ENCODE results near the gene CELSR1.

Gene CELSR1

GRCh38 chr22:46355369-46355995 lies 181.9 kb downstream of the CELSR1 start:
- DNase-seq = peak in 32 of 56 donors; percentile 5 to 81 (median 32)

DNA sequence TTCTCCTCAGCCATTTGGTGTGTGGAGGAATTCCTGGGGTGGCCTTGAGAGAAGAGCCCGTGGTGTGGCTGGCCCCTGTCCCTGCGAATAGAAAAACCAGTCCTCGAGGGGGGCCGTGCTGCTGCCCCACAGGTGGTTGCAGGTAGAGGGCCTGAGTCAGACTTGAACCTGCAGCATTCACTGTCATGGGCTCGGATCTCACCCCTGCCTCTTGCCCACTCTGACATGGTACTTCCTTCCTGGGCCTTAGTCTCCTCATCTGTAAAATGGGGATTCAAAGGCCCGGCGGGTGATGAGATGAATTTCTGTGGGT lies 182.5 kb downstream of the CELSR1 start:
- DNase-seq = no peak

- DNase-seq = no peak
Measured at GRCh38 chr22:46354176-46354992, 183.0 kb downstream of the CELSR1 start.

GRCh38 chr22:46353483-46354105 lies 183.8 kb downstream of the CELSR1 start:
- DNase-seq = no peak

GRCh38 chr22:46352691-46353386 lies 184.6 kb downstream of the CELSR1 start:
- peak in 33 of 56 donors; percentile 4 to 83 (median 44) for DNase-seq

- DNase-seq = no peak
Measured at GRCh38 chr22:46352276-46352675, 185.1 kb downstream of the CELSR1 start.

GRCh38 chr22:46351767-46352166 lies 185.7 kb downstream of the CELSR1 start:
- no peak for DNase-seq

DNA sequence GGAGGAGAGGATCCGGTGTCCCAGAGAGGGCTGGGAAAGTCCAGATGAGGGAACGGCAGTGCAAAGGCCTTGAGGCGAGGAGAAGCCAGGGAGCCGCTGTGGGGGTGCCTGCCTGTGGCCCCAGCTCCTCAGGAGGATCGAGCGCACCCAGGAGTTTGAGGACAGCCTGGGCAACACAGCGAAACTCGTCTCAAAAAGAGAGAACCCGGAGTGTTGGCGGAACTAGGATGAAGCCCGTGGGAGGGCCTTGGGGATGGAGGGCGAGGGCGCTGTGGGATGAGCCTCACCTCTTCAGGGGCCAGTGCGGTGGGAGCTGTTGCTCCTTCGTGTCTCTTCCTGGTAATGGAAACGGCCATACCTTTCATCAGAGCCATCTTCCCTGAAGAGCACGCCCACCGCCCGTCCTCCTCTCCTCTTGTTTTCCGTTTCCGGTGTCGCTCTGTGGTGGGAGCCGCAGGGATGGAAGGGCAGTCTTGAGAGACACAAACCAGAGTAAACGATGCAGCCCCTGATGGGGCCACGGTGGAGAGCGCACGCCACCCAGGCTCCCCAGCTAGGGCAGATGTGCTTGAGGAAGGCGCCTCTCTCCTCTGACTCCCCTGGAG lies 186.2 kb downstream of the CELSR1 start:
- no peak for DNase-seq

DNA sequence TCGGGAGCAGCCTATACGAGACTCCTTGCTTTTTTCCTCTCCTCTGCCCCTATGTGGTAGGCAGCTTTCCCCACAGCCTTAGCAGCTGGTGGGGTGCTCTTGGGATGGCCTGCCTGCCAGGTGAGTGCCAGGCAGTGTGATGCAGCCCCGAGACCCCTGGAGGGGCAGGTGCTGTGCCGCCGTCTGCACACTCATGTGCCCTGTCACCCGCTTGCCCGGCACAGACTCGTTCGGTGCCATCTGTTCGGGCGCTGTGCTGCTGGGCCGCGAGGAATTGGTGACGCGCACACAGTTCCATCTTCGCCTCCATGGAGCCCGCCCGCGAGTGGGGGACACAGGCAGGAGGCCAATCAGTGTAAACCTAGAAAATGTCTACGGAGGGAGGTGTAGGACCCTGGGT lies 186.8 kb downstream of the CELSR1 start:
- DNase-seq = no peak

GRCh38 chr22:46350121-46350520 lies 187.3 kb downstream of the CELSR1 start:
- DNase-seq = no peak

DNA sequence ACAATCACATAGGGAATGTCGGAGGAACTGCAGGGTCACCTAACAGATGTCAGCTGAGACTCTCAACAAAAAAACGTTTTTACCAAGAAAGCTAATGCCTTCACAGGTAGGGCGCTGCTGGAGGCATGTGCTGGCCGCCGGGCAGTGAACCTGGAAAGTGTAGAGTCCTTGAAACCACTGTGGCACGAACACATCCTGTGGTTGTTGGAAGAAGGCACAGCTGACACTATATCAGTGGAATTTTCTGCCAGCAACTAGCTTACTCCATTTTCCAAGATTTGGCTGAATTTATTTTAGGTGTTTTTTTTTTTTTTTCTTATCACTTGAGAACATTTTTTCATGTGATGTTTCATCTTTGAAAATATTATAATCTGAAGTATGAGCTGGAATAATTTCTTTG lies 187.7 kb downstream of the CELSR1 start:
- no peak for DNase-seq

DNA sequence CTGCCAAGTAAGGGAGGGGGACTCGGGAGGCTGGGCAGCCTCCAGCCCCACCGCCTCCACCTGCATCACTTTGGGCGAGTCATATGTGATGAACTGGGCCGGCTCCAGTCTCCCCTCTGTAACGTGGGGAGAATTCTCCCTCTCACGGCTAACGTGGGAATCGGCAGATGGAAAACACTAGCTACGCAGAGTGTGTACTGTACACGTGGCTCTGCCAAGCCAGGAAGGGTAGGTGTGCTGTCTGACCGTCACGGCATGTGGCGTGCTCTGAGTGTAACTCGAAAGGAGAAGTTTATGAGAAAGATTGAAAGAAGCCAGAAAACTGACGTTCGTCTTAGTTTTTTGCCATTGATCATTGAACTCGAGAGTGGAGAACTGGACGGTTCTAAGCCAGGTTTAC lies 188.2 kb downstream of the CELSR1 start:
- no peak for DNase-seq

GRCh38 chr22:46348099-46348695 lies 189.2 kb downstream of the CELSR1 start:
- DNase-seq = no peak

- no peak for DNase-seq
Measured at GRCh38 chr22:46347646-46348045, 189.8 kb downstream of the CELSR1 start.

DNA sequence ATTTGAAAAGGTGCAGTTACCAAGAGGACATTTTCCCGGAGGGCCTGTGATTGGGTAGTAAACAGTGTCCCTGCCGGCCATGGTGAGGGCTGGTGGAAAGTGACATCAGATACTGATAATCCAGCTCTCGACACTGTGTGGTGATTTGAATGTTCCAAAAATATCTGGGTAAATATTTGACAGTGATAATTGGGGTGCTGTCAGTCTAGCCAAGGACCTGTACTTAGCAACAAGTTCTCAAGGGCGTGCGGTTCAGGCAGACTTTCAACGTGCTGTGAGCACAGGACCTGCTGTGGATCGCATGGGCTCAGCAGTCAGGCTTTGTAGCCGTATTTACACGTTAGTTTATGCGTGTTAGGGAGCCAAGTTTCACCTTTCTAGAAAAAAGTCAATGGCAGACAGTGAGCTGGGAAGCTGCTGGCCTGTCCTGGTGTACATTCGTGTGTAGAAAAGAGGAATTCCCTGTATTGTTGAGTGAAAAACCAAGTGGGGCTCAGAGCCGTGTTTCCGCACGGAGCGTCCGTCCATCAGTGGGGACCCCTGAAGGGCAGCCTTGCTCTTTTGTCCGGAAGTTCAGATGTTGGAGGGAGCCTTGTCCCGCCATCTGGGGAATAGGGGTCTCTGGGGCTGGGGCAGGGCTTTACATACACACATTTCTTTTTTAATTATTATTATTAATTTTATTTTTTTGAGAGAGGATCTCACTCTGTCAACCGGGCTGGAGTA lies 190.6 kb downstream of the CELSR1 start:
- no peak for DNase-seq

GRCh38 chr22:46340676-46341075 lies 196.7 kb downstream of the CELSR1 start:
- DNase-seq = no peak

DNA sequence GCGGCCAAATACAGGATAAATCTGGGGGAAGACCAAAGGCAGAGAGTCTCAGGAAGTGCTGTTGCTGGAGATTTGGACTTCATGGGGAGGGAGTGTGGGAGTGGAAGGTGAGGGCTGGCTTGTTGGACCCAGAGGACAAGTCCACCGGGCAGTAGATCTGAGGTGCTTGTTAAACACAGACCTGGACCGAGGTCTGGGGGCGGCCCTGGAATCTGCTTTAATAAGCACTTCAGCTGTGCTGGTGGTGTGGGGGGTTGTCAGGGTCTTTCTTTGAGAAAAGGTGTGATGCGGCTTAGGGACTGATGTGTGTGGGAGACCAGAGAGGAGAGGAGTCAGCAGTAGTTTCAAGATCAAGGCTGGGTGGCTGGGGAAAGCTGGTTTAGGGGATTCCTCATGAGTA lies 197.5 kb downstream of the CELSR1 start:
- DNase-seq = no peak

DNA sequence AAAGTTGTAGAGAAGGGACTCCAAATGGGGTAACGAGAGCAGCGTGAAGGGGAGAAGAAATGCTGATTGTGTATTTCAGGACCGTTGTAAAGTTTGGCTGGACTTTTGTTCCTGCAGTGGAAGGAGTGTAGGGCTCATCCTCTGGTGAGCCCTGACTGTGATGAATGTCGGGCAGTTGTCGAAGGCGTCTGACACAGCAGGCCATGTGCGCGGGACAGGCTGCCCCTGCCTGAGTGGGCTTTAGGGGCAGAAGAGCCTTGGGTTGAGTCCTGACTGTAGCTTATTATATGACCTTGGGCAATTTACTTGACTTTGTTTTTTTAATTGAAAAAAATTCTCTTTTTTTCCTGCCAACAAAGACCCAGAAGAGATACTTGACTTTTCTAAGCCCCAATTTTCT lies 198.8 kb downstream of the CELSR1 start:
- DNase-seq = no peak

DNA sequence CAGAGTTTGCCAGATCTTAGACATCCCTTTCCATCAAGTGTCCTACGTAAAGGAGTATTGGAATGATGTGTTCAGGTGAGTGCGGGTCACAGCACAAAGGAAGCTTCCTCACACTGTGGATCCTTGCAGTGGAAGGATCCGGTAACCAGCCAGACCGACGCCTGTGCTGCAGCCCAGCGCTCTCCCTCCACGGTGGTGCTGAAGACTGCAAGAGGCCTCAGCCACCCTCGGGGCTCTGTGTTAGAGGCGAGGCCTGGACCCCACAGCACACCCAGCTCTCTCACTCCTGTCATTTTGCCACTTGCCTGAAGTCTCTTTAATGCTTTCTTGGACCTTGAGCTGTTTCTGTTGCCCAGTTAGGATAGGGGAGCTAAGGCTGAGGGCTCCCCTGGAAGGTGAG lies 199.6 kb downstream of the CELSR1 start:
- DNase-seq = no peak
